ENCODE results near the gene STK4.

The STK4 gene

GRCh38 chr20:45087097-45087790, 120.9 kb downstream of the STK4 start:
- DNase-seq (ENCODE audit: low spot score) = no peak

DNA sequence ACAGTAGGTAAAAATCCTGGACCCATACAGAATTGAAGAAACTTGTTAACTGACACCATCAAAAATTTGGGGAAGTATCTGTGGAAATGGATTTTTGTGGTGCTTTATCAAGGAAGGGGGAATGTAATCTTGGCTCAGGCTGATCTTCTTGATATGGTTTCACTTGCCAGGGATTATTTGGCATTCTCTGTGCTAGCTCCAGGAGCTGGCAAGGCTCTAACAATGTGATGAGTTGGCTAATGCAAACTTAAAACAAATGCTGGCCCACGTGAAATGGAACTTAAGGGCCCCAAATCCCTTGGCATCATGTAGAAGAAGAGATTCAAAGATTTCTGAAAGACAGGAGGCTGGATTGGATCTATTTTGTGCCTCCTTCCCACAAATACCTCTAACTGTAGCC, 121.5 kb downstream of the STK4 start:
- DNase-seq (ENCODE audit: low spot score) = no peak

DNA sequence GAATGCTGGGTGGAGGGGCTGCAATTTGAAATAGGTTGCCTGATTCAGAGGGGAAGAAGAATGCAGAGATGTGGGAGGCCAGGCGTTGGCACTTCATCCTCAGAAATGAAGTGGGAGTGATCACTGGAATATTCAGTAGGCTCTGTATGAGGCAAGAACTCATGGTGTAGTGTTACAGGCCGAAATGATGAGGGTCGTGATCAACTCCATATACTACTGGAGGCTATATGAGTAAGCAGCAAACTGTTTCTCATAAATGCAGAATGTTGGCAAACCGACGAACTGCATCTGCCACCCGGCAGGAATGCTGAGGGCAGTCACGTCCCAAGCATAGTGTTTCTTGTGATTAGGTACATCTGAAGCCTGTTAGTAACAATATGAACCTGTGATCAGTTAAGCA, 121.9 kb downstream of the STK4 start:
- DNase-seq (ENCODE audit: low spot score) = no peak

DNA sequence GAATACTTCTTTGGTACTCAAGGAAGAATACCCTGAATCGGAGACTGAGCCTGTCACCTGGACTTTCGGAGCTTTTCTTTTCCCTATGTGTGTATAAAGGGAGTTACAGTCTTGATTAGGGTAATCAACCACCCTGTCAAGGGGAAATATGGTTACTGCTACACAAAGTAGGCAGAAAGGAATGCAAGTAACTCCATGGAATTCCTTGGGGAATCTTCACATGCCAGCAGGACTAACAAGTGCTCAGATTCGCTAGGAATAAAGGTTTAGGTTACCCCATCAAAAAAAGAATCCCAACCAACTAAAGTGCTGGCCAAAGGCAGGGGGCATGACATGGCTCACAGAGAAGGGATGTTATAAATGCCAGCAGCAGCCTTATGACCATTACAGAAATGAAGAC, 124.2 kb downstream of the STK4 start:
- no peak for DNase-seq (ENCODE audit: low spot score)

DNA sequence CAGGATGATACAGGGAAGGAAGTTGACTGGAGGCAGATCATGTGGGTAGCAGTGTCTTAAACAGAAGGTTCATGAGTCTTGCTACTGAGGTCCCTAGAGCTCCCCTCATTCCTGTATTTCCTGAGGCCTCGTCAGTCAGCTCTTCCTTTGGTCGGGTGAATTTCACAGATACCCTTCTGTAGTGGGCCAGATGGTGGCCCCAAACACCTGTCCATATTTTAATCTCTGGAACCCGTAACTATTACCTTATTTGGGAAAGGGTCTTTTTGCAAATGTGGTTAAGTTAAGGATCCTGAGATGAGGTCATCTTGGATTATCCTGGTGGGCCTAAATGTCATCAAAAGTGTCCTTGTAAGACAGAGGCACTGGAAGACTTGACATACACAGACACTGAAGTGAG, 125.1 kb downstream of the STK4 start:
- no peak for DNase-seq (ENCODE audit: low spot score)

DNA sequence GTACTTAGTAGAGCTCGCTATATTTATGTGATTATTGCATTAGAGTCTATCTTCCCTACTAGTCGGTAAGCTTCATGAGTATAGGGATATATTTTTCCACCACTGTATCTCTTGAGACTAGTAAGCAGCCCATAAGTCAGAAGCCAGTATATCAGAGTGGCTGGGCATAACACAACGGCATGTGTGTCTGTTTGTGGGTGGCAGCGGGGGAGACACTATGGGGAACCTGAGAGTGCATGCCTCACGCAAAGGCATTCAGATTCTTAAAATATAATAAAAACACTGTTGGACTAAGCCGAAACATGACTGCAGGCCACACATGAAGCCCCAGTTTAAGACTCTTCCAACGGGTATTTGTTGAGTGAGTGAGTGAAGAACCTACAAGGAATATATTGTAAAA, 126.6 kb downstream of the STK4 start:
- no peak for DNase-seq (ENCODE audit: low spot score)

GRCh38 chr20:45094201-45094600, 127.9 kb downstream of the STK4 start:
- DNase-seq (ENCODE audit: low spot score) = no peak

DNA sequence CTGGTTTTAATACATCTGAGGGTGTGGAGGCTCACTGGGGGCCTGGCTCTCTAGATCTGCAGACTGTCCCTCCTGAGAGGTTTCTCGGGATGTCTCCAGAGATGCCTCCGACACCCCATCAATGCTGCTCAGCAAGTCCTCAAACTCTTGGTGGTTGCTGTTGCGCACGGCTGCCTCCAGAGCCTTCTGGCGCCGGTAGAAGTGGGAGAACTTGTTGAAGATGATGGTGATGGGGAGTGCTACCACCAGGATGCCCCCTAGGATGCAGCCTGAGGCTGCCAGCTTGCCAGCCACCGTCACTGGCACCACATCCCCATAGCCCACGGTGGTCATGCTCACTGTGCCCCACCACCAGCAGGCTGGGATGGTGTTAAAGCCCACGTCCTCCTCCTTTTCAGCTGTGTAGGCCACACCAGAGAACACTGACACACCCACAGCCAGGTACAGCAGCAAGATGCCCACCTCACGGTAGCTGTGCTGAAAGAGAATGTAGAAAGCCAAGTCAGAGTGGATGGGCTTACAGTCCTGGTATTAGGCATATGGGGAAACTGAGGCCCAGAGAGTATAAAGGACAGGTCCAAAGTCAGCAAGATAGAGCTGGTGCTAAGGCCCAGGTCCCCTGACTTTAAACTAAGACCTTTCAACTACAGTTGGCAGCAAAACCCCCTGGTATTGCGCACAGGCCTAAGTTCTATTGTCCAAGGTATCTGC, 128.7 kb downstream of the STK4 start:
- DNase-seq (ENCODE audit: low spot score) = no peak

GRCh38 chr20:45095805-45096238, 129.5 kb downstream of the STK4 start:
- DNase-seq (ENCODE audit: low spot score) = peak; percentile 73

DNA sequence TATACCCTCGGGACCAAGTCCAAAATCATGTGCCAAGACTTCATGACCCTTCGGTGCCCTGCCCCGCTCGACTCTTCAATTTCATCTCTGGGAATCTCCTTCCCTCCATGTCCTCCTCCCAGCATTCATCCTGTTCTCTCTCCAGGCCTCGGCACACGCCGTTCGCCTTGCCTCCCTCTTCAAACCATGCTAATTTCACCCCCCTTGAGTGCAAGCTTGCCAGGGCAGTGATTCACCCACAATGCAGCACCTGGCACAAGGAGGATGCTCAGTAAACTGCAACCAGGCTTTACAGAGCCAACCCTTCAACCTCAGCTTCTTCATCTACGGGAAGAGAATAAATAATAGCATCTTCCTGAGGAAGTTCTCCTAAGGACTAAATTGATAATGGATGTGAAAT, 130.5 kb downstream of the STK4 start:
- DNase-seq (ENCODE audit: low spot score) = no peak

DNA sequence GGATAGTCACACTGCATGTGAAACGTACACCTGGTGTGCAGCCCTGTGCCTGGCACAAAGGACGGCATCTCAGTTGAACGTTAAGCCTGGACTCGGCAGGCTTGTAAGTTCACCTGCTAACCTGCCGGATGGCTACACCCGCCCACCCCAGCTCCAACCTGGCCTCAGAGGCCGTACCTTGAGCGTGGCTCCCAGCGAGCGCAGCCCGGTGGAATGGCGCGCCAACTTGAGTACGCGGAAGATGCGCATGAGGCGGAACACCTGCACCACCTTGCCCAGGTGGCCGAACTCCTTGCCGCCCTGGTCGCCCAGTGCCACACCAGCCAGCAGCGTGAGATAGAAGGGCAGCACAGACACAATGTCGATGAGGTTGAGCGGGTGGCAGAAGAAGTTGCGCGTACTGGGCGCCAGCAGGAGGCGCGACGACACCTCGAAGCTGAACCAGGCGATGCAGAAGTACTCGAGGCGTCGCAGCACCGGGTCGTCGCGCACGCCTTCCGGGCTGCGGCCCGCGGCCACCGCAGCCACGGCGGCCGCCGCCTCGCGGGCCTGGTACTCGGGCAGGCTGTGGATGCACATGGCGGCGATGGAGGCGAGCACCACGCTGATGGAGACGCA, 131.3 kb downstream of the STK4 start:
- no peak for DNase-seq (ENCODE audit: low spot score)

DNA sequence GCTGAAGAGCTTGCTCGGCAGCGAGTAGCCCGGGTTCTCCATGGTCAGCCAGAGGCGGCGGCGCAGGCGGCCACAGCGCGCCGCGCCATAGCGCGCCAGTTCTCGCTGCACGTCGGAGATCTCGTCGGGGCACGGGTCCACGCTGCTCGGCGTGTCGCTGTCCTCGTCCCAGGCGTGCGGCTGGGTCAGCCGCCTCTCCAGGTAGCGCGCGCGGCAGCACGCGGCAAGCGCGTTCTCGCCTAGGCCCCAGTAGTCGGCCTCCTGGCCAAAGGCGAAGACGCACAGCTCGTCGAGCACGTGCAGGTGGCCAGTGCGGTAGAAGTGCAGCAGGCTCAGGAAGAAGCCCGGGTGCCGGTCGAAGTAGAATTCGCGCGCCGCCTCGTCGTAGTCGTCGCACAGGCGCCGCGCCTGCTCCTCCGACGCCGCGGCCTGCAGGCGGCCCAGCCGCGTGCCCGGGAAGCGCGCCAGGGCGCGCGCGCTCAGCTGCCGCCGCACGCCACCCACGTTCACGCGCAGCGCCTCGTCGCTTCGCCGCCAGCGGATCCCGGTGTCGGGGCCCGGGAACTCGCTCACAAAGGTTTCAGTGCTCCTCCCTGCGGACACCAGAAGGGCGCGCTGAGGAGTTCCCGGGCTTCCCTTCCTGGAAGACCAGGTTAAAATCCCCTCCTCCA, 131.9 kb downstream of the STK4 start:
- DNase-seq (ENCODE audit: low spot score) = no peak

DNA sequence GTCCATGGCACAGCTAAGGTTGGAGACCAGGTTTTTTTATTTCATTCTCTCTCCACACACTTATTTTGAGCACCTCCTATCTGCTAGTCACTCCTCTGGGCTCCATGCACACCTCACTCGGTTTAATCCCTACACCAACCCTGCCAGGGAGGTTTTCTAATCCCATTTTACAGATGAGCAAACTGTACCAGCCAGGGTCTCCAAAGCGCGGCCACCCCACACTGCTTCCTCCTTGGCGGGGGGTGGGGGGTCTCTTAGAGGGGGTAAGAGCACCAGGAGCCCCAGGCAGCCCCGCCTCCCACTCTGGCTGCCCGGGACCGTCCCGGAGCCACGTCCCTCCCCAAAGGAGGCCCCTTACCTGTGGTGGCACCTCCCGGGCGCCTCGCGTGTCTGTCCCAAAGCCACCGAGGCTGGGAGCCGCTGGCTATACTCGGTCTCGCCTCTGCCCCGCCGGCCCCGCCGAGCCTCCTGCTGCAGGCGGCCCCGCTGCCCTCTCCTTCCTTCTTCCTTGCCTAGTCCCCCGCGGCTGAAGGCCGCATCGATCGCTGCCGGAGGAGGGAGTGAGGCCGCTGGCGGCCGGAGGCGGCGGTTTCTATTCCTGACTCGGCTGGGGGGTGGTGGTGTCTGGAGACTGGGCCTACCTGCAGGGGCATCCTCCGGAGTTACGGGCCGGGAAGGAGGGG, 134.4 kb downstream of the STK4 start, which contains the start of gene KCNS1:
Gene KCNS1 (minus strand): TSS at position 565 of the 683 bp plus-strand sequence. CDS start 1,891 bp downstream, outside the sequence.
- no peak for DNase-seq (ENCODE audit: low spot score)

DNA sequence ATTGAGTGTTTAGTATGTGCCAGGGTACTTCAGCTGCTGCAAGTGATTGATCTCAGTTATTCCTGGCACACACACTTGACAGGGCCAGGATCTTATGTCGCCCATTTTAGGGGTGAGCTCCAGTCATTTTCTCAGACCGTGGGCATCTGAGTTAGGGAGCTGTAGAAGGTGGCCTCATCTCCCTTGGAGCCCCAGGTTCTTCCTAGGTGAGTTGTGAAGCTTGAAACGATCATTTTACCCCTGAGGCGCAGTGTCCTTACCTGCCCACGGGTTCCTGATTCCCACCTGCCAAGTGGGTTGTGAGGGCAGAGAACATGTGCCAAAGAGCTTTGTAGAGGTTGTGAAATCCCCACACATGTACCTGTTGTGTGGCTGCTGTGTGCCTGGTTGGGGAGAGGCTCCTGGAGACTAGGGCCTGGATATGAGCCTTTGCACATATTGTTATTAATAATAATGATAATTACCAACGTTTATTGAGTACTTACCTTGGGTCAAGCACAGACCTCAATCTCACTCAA, 135.1 kb downstream of the STK4 start:
- DNase-seq (ENCODE audit: low spot score) = no peak

- no peak for DNase-seq (ENCODE audit: low spot score)
These were observed 136.8 kb downstream of the STK4 start for GRCh38 chr20:45103072-45103471.

GRCh38 chr20:45104786-45105185, 138.5 kb downstream of the STK4 start:
- DNase-seq (ENCODE audit: low spot score) = no peak

DNA sequence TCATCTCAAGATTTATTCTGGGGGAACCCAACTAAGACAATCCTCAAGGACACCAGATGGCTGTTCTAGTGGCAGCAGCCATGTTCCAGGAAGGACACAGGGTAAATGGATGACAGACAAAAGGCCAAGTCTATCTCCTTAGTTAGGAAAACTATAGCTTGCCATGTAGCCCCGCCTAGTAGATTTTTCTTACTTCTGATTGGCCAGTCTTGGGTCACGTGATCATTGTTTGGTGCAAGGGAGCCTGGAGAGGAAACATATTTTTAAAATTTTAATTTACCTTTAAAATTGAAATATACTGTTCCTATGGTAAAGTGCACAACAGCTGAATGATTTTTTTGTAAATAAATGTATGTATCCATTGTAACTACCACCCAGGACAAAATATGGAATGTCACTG, 139.0 kb downstream of the STK4 start:
- DNase-seq (ENCODE audit: low spot score) = no peak

DNA sequence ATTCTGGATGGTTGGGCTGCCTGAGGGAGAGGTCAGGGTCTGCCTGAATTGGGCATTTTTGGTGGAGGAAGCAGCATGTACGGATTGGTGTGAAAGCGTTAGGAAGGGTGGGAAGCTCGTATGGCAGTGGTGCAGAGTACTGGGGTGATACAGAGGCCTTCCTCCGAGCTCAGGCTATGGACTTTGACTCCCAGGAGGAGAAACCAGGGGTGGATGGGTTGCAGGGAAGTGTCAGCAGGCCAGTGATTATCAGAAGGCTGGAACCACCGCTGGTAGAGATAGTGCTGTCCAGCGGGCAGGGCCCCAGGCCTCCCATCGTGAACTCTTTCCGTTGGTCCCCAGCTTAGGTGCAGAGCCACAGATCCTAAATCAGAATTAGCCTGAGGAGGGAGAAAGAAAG, 143.3 kb downstream of the STK4 start:
- no peak for DNase-seq (ENCODE audit: low spot score)

- DNase-seq (ENCODE audit: low spot score) = no peak
These were observed 144.0 kb downstream of the STK4 start for GRCh38 chr20:45110301-45110700.

GRCh38 chr20:45111285-45111684, 145.0 kb downstream of the STK4 start:
- DNase-seq (ENCODE audit: low spot score) = no peak

DNA sequence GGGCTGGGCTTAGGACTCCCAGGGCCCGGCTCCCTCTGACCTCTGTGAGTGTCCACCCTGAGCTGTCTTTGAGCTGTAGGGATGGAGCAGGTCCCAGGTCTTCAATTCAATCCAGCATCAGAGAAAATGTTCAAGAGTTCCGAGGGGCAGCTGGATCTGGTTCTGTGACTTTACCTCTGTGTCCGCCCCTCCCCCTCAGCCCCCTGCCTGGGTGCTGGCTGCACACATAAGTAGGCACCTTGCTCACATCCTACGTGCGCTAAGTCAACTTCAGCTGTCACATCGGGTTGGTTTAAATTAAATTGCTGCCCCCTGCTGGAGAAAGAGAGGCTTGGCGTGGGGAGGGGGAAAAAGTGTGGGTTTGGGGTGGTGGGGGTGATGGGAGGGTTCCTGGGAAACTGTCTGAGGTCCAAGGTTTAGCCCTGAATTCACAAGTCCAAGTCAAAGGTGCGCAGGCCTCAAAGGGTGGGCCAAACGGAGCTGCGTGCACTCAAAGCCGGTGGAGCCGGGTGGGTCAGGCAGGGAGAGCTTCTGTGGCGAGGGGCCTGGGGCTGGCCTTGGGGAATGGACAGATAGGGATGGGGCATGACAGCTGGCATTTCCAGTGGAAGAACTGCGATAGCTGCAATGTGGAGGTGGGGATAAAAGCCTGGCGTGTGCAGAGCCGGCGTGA, 145.6 kb downstream of the STK4 start:
- DNase-seq (ENCODE audit: low spot score) = peak; percentile 24

Data from pons (tissue), 1 donor.